NOMO-1 (cell line): ENCODE results near the gene ADGRF5.
"Not testable (repeated sequence)": the region's sequence is repeated elsewhere in the genome, so short reads cannot be mapped to it uniquely, and the experiment has no call there.

Experiments
- DNase-seq, 2 experiments: peaks; one replicate each; lab custom pipeline; 2025; ENCODE audit not compliant: unreplicated experiment in 2 of 2; lab: John Stamatoyannopoulos, UW

The ADGRF5 gene

DNA sequence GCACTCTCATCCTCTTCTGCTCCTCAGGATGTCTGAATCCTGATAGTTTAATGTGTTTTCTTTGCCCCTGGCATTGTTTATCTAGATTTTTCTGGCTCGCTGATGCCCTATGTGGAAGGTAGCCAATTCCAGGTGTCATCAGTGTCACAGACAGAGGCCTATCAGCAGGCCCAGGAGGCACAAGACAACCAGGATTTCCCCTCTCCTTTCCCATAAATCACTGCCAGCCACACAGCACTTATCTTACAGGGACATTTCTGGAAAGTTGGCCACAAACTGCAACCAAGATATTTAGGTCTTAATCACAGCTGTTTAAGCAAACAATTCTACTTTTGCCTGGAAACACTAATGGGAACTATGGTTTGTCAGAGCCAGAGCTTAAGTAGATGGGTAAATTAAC is 28.1 kb downstream of the ADGRF5 start:
- DNase-seq = no peak

GRCh38 chr6:46891252-46891795 is 30.4 kb downstream of the ADGRF5 start:
- no peak for DNase-seq

GRCh38 chr6:46888578-46888977 is 33.2 kb downstream of the ADGRF5 start:
- no peak for DNase-seq

DNA sequence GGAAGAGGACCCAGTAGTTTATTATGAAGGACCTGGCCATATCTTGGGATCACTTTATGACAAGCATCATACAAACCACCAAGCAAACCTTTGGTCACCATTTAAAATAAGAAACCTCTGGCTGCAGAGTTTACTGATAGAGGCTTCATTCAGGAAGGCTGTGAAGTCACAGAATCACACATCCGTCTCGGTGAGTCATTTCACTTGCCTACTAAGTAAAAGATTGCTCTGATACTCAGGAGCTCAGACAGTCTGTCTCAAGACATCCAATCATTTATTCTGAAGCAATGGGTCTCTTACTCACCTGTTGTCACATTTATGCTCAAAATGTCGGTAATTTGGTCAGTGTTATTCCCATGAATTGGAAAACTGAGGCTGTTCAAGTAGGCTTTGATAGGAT is 33.7 kb downstream of the ADGRF5 start:
- DNase-seq = no peak

DNA sequence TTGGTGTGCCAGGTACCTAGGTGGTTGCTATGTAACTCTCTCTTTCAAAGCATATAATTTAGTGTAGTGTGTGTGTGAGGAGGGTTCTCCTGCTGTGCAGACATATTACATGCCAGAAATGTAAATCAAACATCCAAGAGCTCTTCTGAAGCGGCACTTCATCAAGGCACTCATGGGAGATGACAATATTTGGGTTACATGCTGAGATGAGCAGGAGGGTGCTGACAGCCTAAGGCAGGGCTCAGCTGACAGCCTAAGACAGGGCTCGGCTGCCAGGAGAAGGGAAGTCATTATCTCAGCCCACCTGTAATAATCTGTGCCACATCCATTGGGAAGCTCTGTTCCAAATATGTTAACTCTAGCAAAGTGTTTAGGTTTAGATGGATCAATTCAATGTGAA is 39.1 kb downstream of the ADGRF5 start:
- DNase-seq = no peak

DNA sequence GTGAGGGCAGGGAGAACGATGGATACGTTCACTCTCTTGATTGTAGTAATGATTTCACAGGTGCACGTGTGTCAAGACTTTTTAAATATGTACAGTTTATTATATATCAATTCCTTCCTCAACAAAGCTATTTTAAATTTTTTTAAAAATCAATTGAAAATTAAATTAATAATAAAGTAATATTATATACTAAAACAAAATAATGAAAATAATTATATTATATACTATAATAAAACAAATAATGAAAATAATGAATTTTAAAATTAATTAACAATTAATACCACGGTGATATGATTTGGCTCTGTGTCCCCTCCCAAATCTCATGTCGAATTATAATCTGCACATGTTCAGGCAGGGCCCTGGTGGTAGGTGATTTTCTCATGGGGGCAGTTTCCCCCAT is 42.7 kb downstream of the ADGRF5 start:
- no peak for DNase-seq

DNA sequence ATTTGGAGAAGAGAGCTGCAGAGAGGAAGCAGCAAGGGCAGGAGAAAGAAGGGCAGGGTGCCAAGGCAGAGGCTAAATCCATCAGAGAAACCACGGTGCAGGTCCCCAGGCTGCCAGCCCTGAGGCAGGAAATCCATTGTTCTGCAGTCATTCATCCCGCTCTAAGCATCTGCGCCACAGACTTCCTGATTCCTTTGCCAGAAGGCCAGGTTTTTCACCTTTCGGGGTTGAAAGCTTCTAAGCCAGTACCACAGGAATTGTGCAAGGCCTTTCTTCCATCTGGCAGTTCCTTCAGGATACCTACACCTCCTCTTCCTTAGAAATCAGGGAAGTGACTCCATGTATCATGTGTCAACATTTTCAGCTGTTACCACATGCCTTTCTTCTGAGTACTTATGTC is 45.6 kb downstream of the ADGRF5 start:
- no peak for DNase-seq

- DNase-seq = no peak
Measured at GRCh38 chr6:46867411-46867810, 54.3 kb downstream of the ADGRF5 start.

DNA sequence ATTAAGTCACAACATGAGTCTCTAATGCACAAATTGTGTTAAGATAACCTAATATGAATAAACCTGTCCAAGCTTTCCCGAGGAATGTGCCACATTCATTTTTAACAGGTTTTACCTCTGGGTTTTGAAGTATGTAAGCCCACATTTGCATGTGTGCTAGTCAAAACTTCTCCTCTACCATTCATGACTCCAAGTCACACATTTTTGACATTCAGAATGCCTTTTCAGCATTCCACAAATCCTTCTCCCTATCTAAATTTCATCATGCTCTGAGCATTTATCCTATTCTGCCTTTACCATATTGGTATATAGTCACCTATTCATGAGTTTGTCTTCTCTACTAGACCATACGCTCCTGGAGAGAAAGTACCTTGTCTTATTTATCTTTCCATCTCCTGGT is 56.5 kb downstream of the ADGRF5 start:
- no peak for DNase-seq

GRCh38 chr6:46863791-46864190 is 57.9 kb downstream of the ADGRF5 start:
- DNase-seq = no peak

DNA sequence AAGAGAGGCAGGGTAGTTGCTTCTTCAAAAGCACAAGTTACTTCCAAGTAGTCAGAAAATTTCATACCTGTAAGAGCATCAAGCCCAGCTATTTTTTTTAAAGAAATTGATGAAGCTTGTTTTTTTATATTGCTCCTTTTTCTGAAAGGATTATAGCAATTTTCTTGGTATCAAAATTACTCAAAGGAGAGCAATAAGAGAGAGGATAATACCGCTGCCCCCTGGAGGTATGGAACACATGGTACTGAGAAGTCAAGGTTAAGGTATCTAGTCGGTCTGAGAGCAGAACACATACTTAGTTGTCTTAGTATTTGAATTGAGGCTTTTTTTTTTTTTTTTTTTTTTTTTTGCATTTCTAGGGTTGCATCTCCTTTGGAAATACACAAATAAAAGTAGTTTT is 59.4 kb downstream of the ADGRF5 start:
- no peak for DNase-seq

- peak in 1 of 2 experiments; percentile 22 for DNase-seq
Measured at GRCh38 chr6:46855966-46856365, 65.8 kb downstream of the ADGRF5 start.

DNA sequence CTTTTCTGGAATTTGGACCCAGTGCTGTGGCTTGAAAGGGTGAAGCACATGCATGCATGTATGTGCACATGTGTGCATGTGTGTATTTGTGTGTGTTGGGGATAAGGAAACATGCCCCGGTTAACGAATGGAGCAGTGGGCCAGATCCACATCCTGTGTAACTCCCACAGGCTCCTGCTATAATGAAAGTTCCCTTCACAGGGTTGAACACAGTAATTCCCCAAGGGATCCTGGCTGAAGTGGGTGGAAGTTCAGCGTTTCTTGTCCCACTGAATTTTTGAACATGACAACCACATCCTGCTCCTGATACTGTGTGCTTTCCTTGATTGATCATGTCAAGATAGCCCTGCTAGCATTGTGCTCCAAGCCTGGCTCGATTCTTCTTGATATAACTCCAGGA is 70.2 kb downstream of the ADGRF5 start:
- DNase-seq = not testable (repeated sequence)

GRCh38 chr6:46850792-46851191 is 70.9 kb downstream of the ADGRF5 start:
- DNase-seq = no peak

DNA sequence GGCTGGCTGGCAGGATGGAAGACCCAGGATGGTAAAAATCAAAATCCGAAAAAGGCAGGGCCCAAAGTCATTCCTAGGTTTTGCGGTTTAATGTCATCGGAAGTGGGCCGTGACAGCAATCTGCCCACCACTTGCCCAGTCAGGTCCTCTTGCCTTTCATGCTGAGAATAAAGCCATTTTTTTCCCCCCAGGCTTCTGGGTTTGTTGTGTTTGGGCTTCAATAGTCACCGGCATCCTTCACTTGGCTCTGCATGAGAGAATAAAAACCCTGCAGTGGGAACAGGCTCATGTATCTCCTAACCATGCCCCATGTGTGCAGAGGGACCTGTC is 72.4 kb downstream of the ADGRF5 start:
- DNase-seq = no peak

GRCh38 chr6:46848684-46849360 is 72.9 kb downstream of the ADGRF5 start:
- peak; percentile 64 to 69 for DNase-seq

DNA sequence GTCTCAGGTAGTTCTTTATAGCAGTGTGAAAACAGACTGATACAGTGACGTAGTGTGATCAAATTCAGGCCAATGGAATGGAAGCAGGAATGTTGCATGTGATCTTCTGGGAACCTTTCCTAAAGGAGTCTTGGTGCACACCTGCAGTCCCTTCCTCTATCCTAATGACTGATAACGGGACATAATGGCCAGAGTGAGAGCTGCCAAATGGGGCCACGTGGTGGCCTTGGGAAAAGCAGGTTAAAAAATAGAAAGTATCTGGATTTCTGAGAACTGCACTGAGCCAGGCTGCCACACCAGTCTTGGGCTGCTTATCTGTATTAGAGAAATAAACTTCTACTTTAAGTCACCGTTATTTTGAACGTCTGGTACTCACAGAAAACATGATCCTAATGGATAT is 76.6 kb downstream of the ADGRF5 start:
- no peak for DNase-seq

DNA sequence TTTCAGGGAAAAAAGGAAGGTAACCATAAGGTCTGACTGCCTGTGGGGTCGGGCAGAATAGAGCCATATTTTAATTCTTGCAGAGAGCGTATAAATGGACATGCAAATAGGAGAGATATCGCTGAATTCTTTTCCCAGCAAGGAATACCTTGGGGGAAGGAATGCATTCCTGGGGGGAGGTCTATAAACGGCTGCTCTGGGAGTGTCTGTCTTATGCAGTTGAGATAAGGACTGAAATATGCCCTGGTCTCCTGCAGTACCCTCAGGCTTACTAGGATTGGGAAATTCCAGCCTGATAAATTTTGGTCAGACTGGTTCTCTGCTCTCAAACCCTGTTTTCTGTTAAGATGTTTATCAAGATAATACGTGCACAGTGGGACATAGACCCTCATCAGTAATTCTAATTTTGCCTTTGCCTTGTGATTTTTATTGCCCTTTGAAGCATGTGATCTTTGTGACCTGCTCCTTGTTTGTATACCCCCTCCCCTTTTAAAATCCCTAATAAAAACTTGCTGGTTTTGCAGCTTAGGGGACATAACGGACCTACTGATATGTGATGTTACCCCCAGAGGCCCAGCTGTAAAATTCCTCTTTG is 79.4 kb downstream of the ADGRF5 start:
- not testable (repeated sequence) for DNase-seq

DNA sequence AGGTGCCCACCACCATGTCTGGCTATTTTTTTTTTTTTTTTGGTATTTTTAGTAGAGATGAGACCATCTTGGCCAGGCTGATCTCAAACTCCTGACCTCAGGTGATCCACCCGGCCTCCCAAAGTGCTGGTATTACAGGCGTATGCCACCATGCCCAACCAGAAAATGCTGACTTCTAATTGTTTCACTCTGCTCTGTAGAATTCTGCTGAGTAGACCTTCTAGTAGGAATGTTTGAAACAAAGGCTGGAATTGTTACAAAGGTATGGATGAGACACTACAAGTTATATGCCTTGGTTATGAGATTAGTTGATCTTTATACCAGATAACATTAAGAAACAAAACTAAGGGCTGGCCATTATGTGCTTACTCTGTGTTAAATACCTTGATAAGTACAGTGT is 83.7 kb downstream of the ADGRF5 start:
- no peak for DNase-seq

DNA sequence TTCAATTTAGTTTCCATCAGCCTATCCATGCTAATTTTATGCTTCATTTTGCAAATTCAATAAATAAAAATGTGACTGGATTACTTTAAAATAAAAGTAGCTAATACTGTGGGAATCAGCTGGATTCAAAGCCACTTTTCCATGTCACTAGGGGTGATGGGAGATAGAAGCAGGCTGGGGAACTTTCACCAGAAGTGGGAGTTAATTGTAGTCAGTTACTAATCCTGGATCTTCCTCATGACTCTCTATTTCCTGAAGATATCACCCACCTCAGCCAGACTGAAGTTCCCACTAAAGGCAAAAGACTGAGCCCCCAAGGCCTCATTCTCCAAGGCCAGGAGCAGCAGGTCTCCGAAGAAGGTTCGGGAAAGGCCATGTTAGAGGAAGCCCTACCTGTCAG is 86.7 kb downstream of the ADGRF5 start:
- not testable (repeated sequence) for DNase-seq

GRCh38 chr6:46834257-46834916 is 87.4 kb downstream of the ADGRF5 start:
- DNase-seq = not testable (repeated sequence)

GRCh38 chr6:46832816-46833215 is 88.9 kb downstream of the ADGRF5 start:
- no peak for DNase-seq
